ENCODE measurements around the gene WDR62. TPM values are rescaled to one million over a fixed set of nuclear protein-coding genes. Genes with fewer than 3 reads are reported as not detected.

WDR62 gene
- total and polyA plus RNA-seq, 2 of the 8 experiments (the other 6 are each of a cell fraction or from before 2014, with no cell fraction given), result 28.2 to 39.5 TPM

- DNase-seq (ENCODE audit: low read depth in 1 of 2, low spot score in 2 of 2), result peak; percentile 96 to 97
- H3K4me2 ChIP-seq (ENCODE audit: insufficient read depth in 1 of 2, low read depth in 2 of 2, low read length in 2 of 2), result peak within 1 kb of the TSS; percentile 73 to 76
- H2BK20ac ChIP-seq (ENCODE audit: low read length), result no peak within 1 kb of the TSS
- H2AFZ ChIP-seq (ENCODE audit: low read length), result peak within 1 kb of the TSS; percentile 59; the same call in 1 of the 2 replicates
- H3K4me3 ChIP-seq (ENCODE audit: extremely low read depth in 1 of 4, insufficient read depth in 2 of 4, low read depth in 3 of 4, low read length in 4 of 4), result peak within 1 kb of the TSS; percentile 70 to 94 (median 88)
- FAIRE-seq, result peak; percentile 62
- peak within 1 kb of the TSS; percentile 49; the same call in 1 of the 2 replicates for H2BK15ac ChIP-seq (ENCODE audit: low read length)
- H3K18ac ChIP-seq (ENCODE audit: extremely low read depth, low read length), result peak within 1 kb of the TSS; percentile 78
- no peak within 1 kb of the TSS for H4K8ac ChIP-seq (ENCODE audit: extremely low read depth, insufficient read depth, low read length)
- H3K4me1 ChIP-seq (replicated peaks in 1 of 4; ENCODE audit: control insufficient read depth in 3 of 4, insufficient read depth in 4 of 4, low read length in 3 of 4), result peaks cover 0 to 8% (median 4%) of the 10 kb centered on the region in 4 experiments; a peak in 5 of 7 replicates
- POLR2A ChIA-PET (ENCODE audit: partially characterized antibody), result interaction anchor here (0.8 to 1.7 kb wide), 9 partner anchors 9 to 269 kb away, joined by 3 to 7 read pairs (median 4); partner anchors contain the start of genes PSENEN, THAP8, U2AF1L4 and WDR62
- WGBS, 2 experiments (ENCODE audit: extremely low coverage in 1 of 2, insufficient coverage in 1 of 2, insufficient read length in 1 of 2, insufficient replicate concordance in 2 of 2, low coverage in 1 of 2, low lambda C conversion rate in 2 of 2, missing lambda C conversion rate in 1 of 2), result 3% methylated on average over 40 of the region's 42 CpGs; no CpG with 5 or more reads in 1 of the 2 experiments
- no peak within 1 kb of the TSS for H3K27ac ChIP-seq (ENCODE audit: low read depth, low read length)
- H4K20me1 ChIP-seq (replicated peaks in 1 of 2; ENCODE audit: control insufficient read depth in 1 of 2, insufficient read depth in 2 of 2, low read length in 2 of 2), result peaks cover 0 to 2% of the 10 kb centered on the region in 2 experiments
- H2AK5ac ChIP-seq (ENCODE audit: low read depth, low read length), result 0 out of 2 replicates have a peak within 1 kb of the TSS, but pooled peaks have one; percentile 88
- H4K5ac ChIP-seq (ENCODE audit: insufficient read length, low read depth, low read length), result no peak within 1 kb of the TSS
- no peaks in the 10 kb centered on the region for H3K79me1 ChIP-seq (ENCODE audit: low read depth, low read length)
- H3K14ac ChIP-seq (ENCODE audit: insufficient read length), result no peak within 1 kb of the TSS
- peak within 1 kb of the TSS; percentile 52; the same call in 1 of the 2 replicates for H2BK5ac ChIP-seq (ENCODE audit: low read depth, low read length)
- peak within 1 kb of the TSS; percentile 85 for H3K56ac ChIP-seq (replicated peaks; ENCODE audit: insufficient read length, low read depth, low read length)
- H2BK12ac ChIP-seq (ENCODE audit: low read depth, low read length), result peak within 1 kb of the TSS; percentile 60; the same call in 1 of the 2 replicates
- H3K36me3 ChIP-seq (ENCODE audit: control insufficient read depth in 2 of 4, insufficient read depth in 4 of 4, low read length in 3 of 4), result peaks cover 0 to 10% (median 0%) of the 10 kb centered on the region in 4 experiments; a peak in 4 of 8 replicates
- no peak within 1 kb of the TSS for H2BK120ac ChIP-seq (replicated peaks; ENCODE audit: low read depth, low read length)
- H3K79me2 ChIP-seq (ENCODE audit: control insufficient read depth in 1 of 2, insufficient read depth in 2 of 2, low read length in 2 of 2), result peaks cover 0 to 7% of the 10 kb centered on the region in 2 experiments; a peak in 1 of 4 replicates
- peak within 1 kb of the TSS; percentile 5 for H4K91ac ChIP-seq (replicated peaks; ENCODE audit: insufficient read length, low read length)
- peak within 1 kb of the TSS; percentile 11 for H3K4ac ChIP-seq (replicated peaks; ENCODE audit: insufficient read length, low read depth, low read length)
- H3K23me2 ChIP-seq (ENCODE audit: low read depth, low read length), result peaks cover 11% of the 10 kb centered on the region
- no peak within 1 kb of the TSS for H3K23ac ChIP-seq (ENCODE audit: insufficient read length)
- H3K27me3 ChIP-seq (replicated peaks in 1 of 4; ENCODE audit: control insufficient read depth in 3 of 4, extremely low read depth in 1 of 4, insufficient read depth in 3 of 4, low read length in 3 of 4), result no peaks in the 10 kb centered on the region
- CTCF ChIA-PET (ENCODE audit: partially characterized antibody), result interaction anchor here (0.9 kb wide), 3 partner anchors 23 to 37 kb away, joined by 3 to 4 read pairs (median 3); no protein-coding TSS in a partner anchor
- peak within 1 kb of the TSS; percentile 9 to 80 (median 46) for H3K9ac ChIP-seq (replicated peaks in 1 of 4; ENCODE audit: extremely low read depth in 1 of 4, low read depth in 3 of 4, low read length in 3 of 4)
- H3K9me3 ChIP-seq (ENCODE audit: insufficient read depth in 2 of 2, low read depth in 1 of 2, low read length in 1 of 2), result no peaks in the 10 kb centered on the region
- TF ChIP-seq CHD1 (IDR thresholded peaks at IDR 0.05; ENCODE audit: low read depth, low read length), result no peak
- no peak for TF ChIP-seq RXRA (IDR thresholded peaks at IDR 0.05; ENCODE audit: insufficient read depth, low read depth, low read length)
- TF ChIP-seq POLR2AphosphoS5 (IDR thresholded peaks at IDR 0.05; ENCODE audit: low read depth, low read length), result no peak
- peak; percentile 45; the same call in 1 of the 2 replicates for TF ChIP-seq TAF1 (IDR thresholded peaks at IDR 0.05; ENCODE audit: low read depth, low read length)
- TF ChIP-seq EZH2 (IDR thresholded peaks at IDR 0.05; ENCODE audit: low read depth, low read length, severe bottlenecking), result no peak
- no peak for TF ChIP-seq CBX8 (IDR thresholded peaks at IDR 0.05; ENCODE audit: borderline replicate concordance, low read depth, low read length)
- peak; percentile 24; the same call in 1 of the 2 replicates for TF ChIP-seq BACH1 (IDR thresholded peaks at IDR 0.05; ENCODE audit: low read length)
- TF ChIP-seq SRF (IDR thresholded peaks at IDR 0.05; ENCODE audit: low read depth, low read length), result no peak
- peak; percentile 47 for TF ChIP-seq KDM4A (IDR thresholded peaks at IDR 0.05; ENCODE audit: low read depth, low read length, severe bottlenecking)
- peak; percentile 66 for TF ChIP-seq SP2 (IDR thresholded peaks at IDR 0.05; ENCODE audit: low read length)
- peak; percentile 82 for TF ChIP-seq CHD2 (IDR thresholded peaks at IDR 0.05; ENCODE audit: low read length)
Observed at GRCh38 chr19:36014012-36014924, 40.4 kb upstream of the WDR62 start, which contains the start of gene ALKBH6. TSS of gene ALKBH6 (minus strand) at chr19:36014213. CDS start at chr19:36013397, 816 bp downstream.
